ENCODE measurements around the gene CERS6. TPM values are rescaled to one million over a fixed set of nuclear protein-coding genes. Genes with fewer than 3 reads are reported as not detected.

The CERS6 gene
- total and polyA plus RNA-seq, 4 donors = 4.3 to 25.8 (median 13.6) TPM

GRCh38 chr2:168798076-168798887, 342.2 kb downstream of the CERS6 start:
- H3K27me3 ChIP-seq (ENCODE audit: control insufficient read depth in 3 of 3, insufficient read depth in 3 of 3, low read length in 2 of 3) = no peaks in the 10 kb centered on the region
- H3K36me3 ChIP-seq (ENCODE audit: control insufficient read depth in 4 of 4, insufficient read depth in 4 of 4, low read length in 4 of 4) = no peaks in the 10 kb centered on the region
- TF ChIP-seq CTCF (IDR thresholded peaks at IDR 0.05; ENCODE audit: control extremely low read depth, extremely low read depth) = no peak
- no peak overlapping the region for H3K27ac ChIP-seq (ENCODE audit: low read depth in 1 of 2, low read length in 1 of 2)
- no peak overlapping the region for H3K9ac ChIP-seq (ENCODE audit: insufficient read depth in 1 of 2, low read length in 2 of 2)
- no peak overlapping the region for H3K4me3 ChIP-seq
- ATAC-seq (ENCODE audit: insufficient read depth, low FRiP score) (no peak), DNase-seq (peak; percentile 33 to 58 (median 38))
- peaks cover 5 to 15% (median 9%) of the 10 kb centered on the region in 5 donors for H3K4me1 ChIP-seq (ENCODE audit: control insufficient read depth in 5 of 5, insufficient read depth in 5 of 5, low read length in 5 of 5)
- 69 to 83% methylated on average over 13 of the region's 13 CpGs for WGBS, 2 donors
- H3K9me3 ChIP-seq (ENCODE audit: control insufficient read depth in 4 of 4, insufficient read depth in 3 of 4, low read length in 3 of 4) = no peaks in the 10 kb centered on the region

DNA sequence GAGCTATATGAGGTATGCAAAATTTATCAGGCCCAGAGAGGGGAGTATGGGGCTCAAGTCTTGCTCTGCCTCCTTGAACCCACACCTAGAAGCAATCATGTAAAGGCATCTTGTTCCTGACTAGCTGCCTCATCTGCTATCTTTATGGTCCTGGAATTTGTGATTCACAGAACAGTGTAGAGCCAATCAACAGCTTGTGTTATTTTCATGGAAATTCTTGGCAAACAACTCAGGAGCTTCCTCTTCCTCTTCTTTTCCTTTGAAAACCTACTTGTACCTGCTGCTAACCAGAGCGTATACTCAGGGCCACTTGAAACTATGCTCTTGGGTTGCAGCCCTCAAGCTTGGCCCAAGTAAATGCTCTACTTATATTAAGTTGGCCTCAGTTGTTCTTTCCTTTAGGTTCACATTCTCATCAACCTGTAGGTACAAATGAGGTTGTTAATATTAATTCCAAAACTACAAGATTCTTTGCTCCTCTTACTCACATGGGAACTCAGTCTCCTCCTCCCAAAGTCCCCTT, 342.9 kb downstream of the CERS6 start:
- Histone ChIP-seq H3K4me1 (ENCODE audit: control insufficient read depth in 5 of 5, insufficient read depth in 5 of 5, low read length in 5 of 5) (peaks cover 5 to 17% (median 9%) of the 10 kb centered on the region in 5 donors), H3K9me3 (ENCODE audit: control insufficient read depth in 4 of 4, insufficient read depth in 3 of 4, low read length in 3 of 4) (no peaks in the 10 kb centered on the region), H3K4me3 (no peak overlapping the region), H3K36me3 (ENCODE audit: control insufficient read depth in 4 of 4, insufficient read depth in 4 of 4, low read length in 4 of 4) (no peaks in the 10 kb centered on the region), H3K27me3 (ENCODE audit: control insufficient read depth in 3 of 3, insufficient read depth in 3 of 3, low read length in 2 of 3) (no peaks in the 10 kb centered on the region), H3K9ac (ENCODE audit: insufficient read depth in 1 of 2, low read length in 2 of 2) (no peak overlapping the region), H3K27ac (ENCODE audit: low read depth in 1 of 2, low read length in 1 of 2) (no peak overlapping the region)
- 50 to 70% methylated on average over 1 of the region's 1 CpG for WGBS, 2 donors
- DNase-seq = no peak
- TF ChIP-seq CTCF (IDR thresholded peaks at IDR 0.05; ENCODE audit: control extremely low read depth, extremely low read depth) = no peak
- ATAC-seq (ENCODE audit: insufficient read depth, low FRiP score) = no peak

- DNase-seq (no peak), ATAC-seq (ENCODE audit: insufficient read depth, low FRiP score) (no peak)
These were observed 345.4 kb downstream of the CERS6 start for GRCh38 chr2:168801471-168801870.

More at GRCh38 chr2:168801471-168801870, 345.4 kb downstream of the CERS6 start:
- Histone ChIP-seq H3K9ac (ENCODE audit: insufficient read depth in 1 of 2, low read length in 2 of 2) (no peak overlapping the region), H3K27me3 (ENCODE audit: control insufficient read depth in 3 of 3, insufficient read depth in 3 of 3, low read length in 2 of 3) (no peaks in the 10 kb centered on the region), H3K9me3 (ENCODE audit: control insufficient read depth in 4 of 4, insufficient read depth in 3 of 4, low read length in 3 of 4) (no peaks in the 10 kb centered on the region), H3K4me1 (ENCODE audit: control insufficient read depth in 5 of 5, insufficient read depth in 5 of 5, low read length in 5 of 5) (peaks cover 5 to 17% (median 6%) of the 10 kb centered on the region in 5 donors), H3K4me3 (no peak overlapping the region), H3K36me3 (ENCODE audit: control insufficient read depth in 4 of 4, insufficient read depth in 4 of 4, low read length in 4 of 4) (no peaks in the 10 kb centered on the region), H3K27ac (ENCODE audit: low read depth in 1 of 2, low read length in 1 of 2) (peak overlapping the region in 1 of 2 donors; percentile 70)
- WGBS, 2 donors = 47 to 48% methylated on average over 2 of the region's 2 CpGs
- TF ChIP-seq CTCF (IDR thresholded peaks at IDR 0.05; ENCODE audit: control extremely low read depth, extremely low read depth) = no peak

All from lung (tissue), 12 donors.